Caco-2 (cell line): ENCODE measurements around the gene GIMAP6. TPM values are rescaled to one million over a fixed set of nuclear protein-coding genes. Genes with fewer than 3 reads are reported as not detected.

Experiments used
- BruUV-seq: library from RNA; stranded (reverse); fragments of 400-500 nt; replicated peaks from 2 replicates; lab custom pipeline; 2021; lab: Mats Ljungman, UMichigan
- CTCF ChIA-PET: fragments of 300-600 bp; sonication (Branson Sonifier 250); formaldehyde crosslinking; loops from one replicate; lab custom pipeline; 2022; ENCODE audit warnings: antibody characterized with exemption; lab: Charles Lee
- POLR2A ChIA-PET: fragments of 300-600 bp; sonication (Branson Sonifier 250); formaldehyde crosslinking; loops from one replicate; lab custom pipeline; 2022; ENCODE audit warnings: antibody characterized with exemption; lab: Charles Lee
- DNase-seq, 2 experiments: peaks; one replicate each; pipeline versions ENCODE4 v3.0.0 to v3.0.0-alpha.2; 2020 to 2022
- H3K27me3 ChIP-seq: replicated peaks from 2 replicates; pipeline ENCODE4 v1.6.0; 2011; ENCODE audit warnings: low read length; ENCODE audit not compliant: control insufficient read depth, insufficient read depth
- H3K36me3 ChIP-seq: 2 replicates; pipeline ENCODE4 v1.5.1; 2011; ENCODE audit warnings: low read length; ENCODE audit not compliant: control insufficient read depth, insufficient read depth
- H3K4me1 ChIP-seq: fragments of 250-450 bp; sonication (Bioruptor Pico); 2 replicates; pipeline ENCODE4 v1.5.1; 2020; ENCODE audit warnings: mild to moderate bottlenecking
- H3K4me3 ChIP-seq: 2 replicates; pipeline ENCODE4 v1.5.1; 2011; ENCODE audit warnings: low read depth, mild to moderate bottlenecking, control low read depth, low read length
- H3K9me3 ChIP-seq: fragments of 250-450 bp; sonication (Bioruptor Pico); 2 replicates; pipeline ENCODE4 v1.5.1; 2020; ENCODE audit warnings: mild to moderate bottlenecking, moderate library complexity
- H3K27ac Mint-ChIP-seq: one replicate; pipeline ENCODE4 v1.8.0; 2022; ENCODE audit warnings: mixed read lengths; ENCODE audit not compliant: unreplicated experiment
- H3K27me3 Mint-ChIP-seq: one replicate; pipeline ENCODE4 v1.8.0; 2022; ENCODE audit warnings: mixed read lengths; ENCODE audit not compliant: insufficient read depth, unreplicated experiment
- H3K36me3 Mint-ChIP-seq: one replicate; pipeline ENCODE4 v1.8.0; 2022; ENCODE audit warnings: mild to moderate bottlenecking, mixed read lengths; ENCODE audit not compliant: insufficient read depth, unreplicated experiment
- H3K4me1 Mint-ChIP-seq: one replicate; pipeline ENCODE4 v1.8.0; 2022; ENCODE audit warnings: low read depth, mixed read lengths; ENCODE audit not compliant: unreplicated experiment
- H3K4me3 Mint-ChIP-seq: one replicate; pipeline ENCODE4 v1.8.0; 2022; ENCODE audit warnings: mild to moderate bottlenecking, moderate library complexity, mixed read lengths; ENCODE audit not compliant: unreplicated experiment
- H3K9me3 Mint-ChIP-seq: one replicate; pipeline ENCODE4 v1.8.0; 2022; ENCODE audit warnings: mixed read lengths; ENCODE audit not compliant: unreplicated experiment
- intact Hi-C: fragments of 100-400 bp; cut with micrococcal nuclease; formaldehyde crosslinking; loops from one replicate; pipeline ENCODE4 v1.10.0; 2022; ENCODE audit not compliant: unreplicated experiment
- total RNA-seq: library from RNA; stranded (reverse); gene quantifications from 2 replicates; pipeline ENCODE4 v1.2.3, GENCODE V29; 2022
- TF ChIP-seq, protein P1 (sequence below), 2 experiments: fragments of 200-600 bp in 1 of 2; IDR thresholded peaks; 1 replicate in 1 of 2; 2 replicates in 1 of 2; pipeline versions ENCODE4 v1.5.1 to v1.8.0; 2011 to 2022; ENCODE audit warnings: antibody characterized with exemption in 1 of 2, control low read depth in 1 of 2, inconsistent platforms in 1 of 2, low read depth in 1 of 2, low read length in 1 of 2, mild to moderate bottlenecking in 1 of 2, moderate library complexity in 1 of 2; ENCODE audit not compliant: insufficient read depth in 1 of 2, severe bottlenecking in 1 of 2, unreplicated experiment in 1 of 2

GIMAP6 gene
- total RNA-seq, 1 experiment from 2014 or later: not detected

DNA sequence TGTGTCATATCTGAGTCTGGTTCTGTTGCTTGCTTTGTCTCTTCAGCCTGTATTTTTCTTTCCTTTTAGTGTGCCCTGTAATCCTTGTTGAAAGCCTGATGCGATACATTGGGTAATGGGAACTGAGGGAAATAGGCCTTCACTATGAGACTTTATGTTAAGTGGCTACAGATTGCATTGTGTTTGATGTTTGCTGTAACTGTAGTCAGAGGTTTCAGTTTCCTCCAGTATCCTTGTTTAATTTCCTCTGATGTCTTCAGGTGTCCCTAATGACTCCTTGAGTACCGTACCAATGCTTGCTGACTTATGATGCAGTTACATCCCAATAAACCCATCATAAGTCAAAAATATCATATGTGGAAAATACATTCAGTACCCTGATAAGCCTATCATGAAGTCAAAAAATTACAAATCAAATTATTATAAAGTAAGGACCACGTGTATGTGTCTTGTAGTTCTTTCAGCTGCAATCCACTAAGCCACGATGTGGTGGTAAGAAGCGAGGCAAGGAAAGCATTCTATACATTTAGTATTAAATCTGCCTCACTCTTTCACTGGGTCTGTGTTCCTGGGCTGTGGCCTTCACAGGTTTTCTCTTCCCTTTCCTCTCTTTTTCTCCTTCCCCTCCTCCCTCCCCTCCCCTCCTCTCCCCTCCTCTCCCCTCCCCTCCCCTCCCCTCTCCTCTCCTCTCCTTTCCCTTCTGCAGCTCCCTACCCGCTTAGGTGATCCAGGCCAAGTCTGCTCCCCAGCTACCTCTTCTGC is 13.3 kb upstream of the GIMAP6 start:
- CTCF ChIA-PET: no interaction called here

DNA sequence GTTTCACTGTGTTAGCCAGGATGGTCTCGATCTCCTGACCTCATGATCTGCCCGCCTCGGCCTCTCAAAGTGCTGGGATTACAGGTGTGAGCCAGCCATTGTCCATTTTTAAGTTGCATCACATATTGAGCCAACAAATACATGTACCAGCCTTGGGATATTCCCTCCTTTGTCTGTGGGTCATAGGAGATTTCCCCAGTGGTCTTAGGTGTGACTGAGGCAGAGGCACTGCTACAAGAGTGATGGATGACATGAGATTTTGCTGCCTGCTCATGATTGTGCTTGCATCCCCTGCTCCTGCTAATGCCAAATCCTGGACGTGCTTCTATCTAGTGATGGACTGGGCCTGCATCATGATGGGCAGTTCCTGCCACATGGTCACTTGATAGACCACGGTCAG is 10.7 kb upstream of the GIMAP6 start:
- Mint-ChIP-seq H3K9me3 (peaks cover 13% of the 10 kb centered on the region), H3K27ac (no peak overlapping the region), H3K4me3 (no peak overlapping the region), H3K36me3 (no peaks in the 10 kb centered on the region), H3K27me3 (no peaks in the 10 kb centered on the region), H3K4me1 (no peaks in the 10 kb centered on the region)
- Histone ChIP-seq H3K4me3 (no peak overlapping the region), H3K36me3 (no peaks in the 10 kb centered on the region), H3K4me1 (no peaks in the 10 kb centered on the region), H3K9me3 (no peaks in the 10 kb centered on the region; the same call in 1 of the 2 replicates), H3K27me3 (no peaks in the 10 kb centered on the region)
- intact Hi-C loops: no loop called here
- BruUV-seq: no TSS peak
- DNase-seq: no peak
- CTCF ChIA-PET: no interaction called here
- POLR2A ChIA-PET: no interaction called here
- TF ChIP-seq, protein P1, sequence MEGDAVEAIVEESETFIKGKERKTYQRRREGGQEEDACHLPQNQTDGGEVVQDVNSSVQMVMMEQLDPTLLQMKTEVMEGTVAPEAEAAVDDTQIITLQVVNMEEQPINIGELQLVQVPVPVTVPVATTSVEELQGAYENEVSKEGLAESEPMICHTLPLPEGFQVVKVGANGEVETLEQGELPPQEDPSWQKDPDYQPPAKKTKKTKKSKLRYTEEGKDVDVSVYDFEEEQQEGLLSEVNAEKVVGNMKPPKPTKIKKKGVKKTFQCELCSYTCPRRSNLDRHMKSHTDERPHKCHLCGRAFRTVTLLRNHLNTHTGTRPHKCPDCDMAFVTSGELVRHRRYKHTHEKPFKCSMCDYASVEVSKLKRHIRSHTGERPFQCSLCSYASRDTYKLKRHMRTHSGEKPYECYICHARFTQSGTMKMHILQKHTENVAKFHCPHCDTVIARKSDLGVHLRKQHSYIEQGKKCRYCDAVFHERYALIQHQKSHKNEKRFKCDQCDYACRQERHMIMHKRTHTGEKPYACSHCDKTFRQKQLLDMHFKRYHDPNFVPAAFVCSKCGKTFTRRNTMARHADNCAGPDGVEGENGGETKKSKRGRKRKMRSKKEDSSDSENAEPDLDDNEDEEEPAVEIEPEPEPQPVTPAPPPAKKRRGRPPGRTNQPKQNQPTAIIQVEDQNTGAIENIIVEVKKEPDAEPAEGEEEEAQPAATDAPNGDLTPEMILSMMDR (IDR thresholded peaks at IDR 0.05; ENCODE audit: insufficient read depth in 1 of 2, low read depth in 1 of 2, low read length in 1 of 2, severe bottlenecking in 1 of 2, unreplicated experiment in 1 of 2): no peak

More for the DNA sequence above, 13.3 kb upstream of the GIMAP6 start:
- H3K27ac Mint-ChIP-seq: no peak overlapping the region
- TF ChIP-seq, protein P1 (IDR thresholded peaks at IDR 0.05; ENCODE audit: insufficient read depth in 1 of 2, low read depth in 1 of 2, low read length in 1 of 2, severe bottlenecking in 1 of 2, unreplicated experiment in 1 of 2): no peak
- BruUV-seq: no TSS peak
- no peaks in the 10 kb centered on the region; the same call in 1 of the 2 replicates for H3K9me3 ChIP-seq
- no peaks in the 10 kb centered on the region for H3K4me1 ChIP-seq
- DNase-seq: no peak
- intact Hi-C loops: no loop called here
- no peaks in the 10 kb centered on the region for H3K4me1 Mint-ChIP-seq
- H3K27me3 ChIP-seq: no peaks in the 10 kb centered on the region
- POLR2A ChIA-PET: no interaction called here
- no peaks in the 10 kb centered on the region for H3K27me3 Mint-ChIP-seq
- no peak overlapping the region for H3K4me3 ChIP-seq
- no peaks in the 10 kb centered on the region for H3K9me3 Mint-ChIP-seq
- H3K4me3 Mint-ChIP-seq: no peak overlapping the region
- H3K36me3 Mint-ChIP-seq: no peaks in the 10 kb centered on the region
- H3K36me3 ChIP-seq: no peaks in the 10 kb centered on the region

DNA sequence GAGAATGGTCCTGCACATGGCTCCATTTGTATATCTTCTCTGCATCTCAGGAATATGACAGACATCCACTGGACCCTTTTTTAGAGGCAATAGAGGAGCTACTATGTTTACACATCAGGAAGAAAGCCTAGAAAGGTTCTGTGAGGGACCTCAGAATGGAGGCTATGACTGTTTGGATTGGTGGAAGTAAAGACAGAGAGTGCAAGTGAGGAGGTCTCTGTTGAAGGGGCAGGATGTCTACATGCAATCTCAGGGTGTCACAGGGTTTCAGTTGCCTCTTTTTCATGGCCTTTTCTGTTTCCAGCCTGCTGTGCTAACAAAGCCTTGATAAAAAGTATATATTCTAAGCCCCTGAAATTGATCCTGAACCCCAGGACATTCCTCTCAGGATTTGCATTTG is 9.7 kb upstream of the GIMAP6 start:
- H3K27me3 ChIP-seq: no peaks in the 10 kb centered on the region
- H3K9me3 ChIP-seq: no peaks in the 10 kb centered on the region; the same call in 1 of the 2 replicates
- H3K27me3 Mint-ChIP-seq: no peaks in the 10 kb centered on the region
- no peaks in the 10 kb centered on the region for H3K4me1 ChIP-seq
- CTCF ChIA-PET: no interaction called here
- H3K4me3 Mint-ChIP-seq: no peak overlapping the region
- no peak for DNase-seq
- no peaks in the 10 kb centered on the region for H3K36me3 ChIP-seq
- TF ChIP-seq, protein P1 (IDR thresholded peaks at IDR 0.05; ENCODE audit: insufficient read depth in 1 of 2, low read depth in 1 of 2, low read length in 1 of 2, severe bottlenecking in 1 of 2, unreplicated experiment in 1 of 2): no peak
- no TSS peak for BruUV-seq
- intact Hi-C loops: no loop called here
- no peaks in the 10 kb centered on the region for H3K36me3 Mint-ChIP-seq
- no peak overlapping the region for H3K4me3 ChIP-seq
- POLR2A ChIA-PET: no interaction called here
- H3K4me1 Mint-ChIP-seq: no peaks in the 10 kb centered on the region
- H3K9me3 Mint-ChIP-seq: peaks cover 23% of the 10 kb centered on the region
- no peak overlapping the region for H3K27ac Mint-ChIP-seq
